ENCODE measurements around the gene CLDN24. TPM values are rescaled to one million over a fixed set of nuclear protein-coding genes. Genes with fewer than 3 reads are reported as not detected.
A peak's percentile ranks its signal among the peaks of the same experiment; 100 is the strongest.

CLDN24 gene
- total RNA-seq, 6 donors from 2014 or later: not detected

DNA sequence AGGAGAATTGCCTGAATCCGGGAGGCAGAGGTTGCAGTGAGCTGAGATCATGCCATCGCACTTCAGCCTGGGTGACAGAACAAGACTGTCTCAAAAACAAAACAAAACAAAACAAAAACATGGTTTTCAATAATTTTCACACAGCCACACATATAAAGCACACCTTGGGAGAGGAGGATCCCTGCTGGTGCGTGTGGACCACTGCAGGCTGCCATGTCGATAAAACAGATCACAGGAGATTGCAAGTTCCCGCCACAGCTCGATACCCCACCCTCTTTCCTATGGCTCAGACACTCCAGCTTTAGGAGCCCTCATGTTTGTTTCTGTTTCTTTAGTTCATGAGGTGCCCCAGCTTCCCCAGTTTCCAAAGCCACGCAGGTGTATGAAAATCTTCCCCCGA lies 31.3 kb upstream of the CLDN24 start:
- DNase-seq: no peak
- Histone ChIP-seq H3K9me3 (no peaks in the 10 kb centered on the region), H3K4me1 (no peaks in the 10 kb centered on the region), H3K4me3 (no peak overlapping the region), H3K27me3 (no peaks in the 10 kb centered on the region), H3K36me3 (no peaks in the 10 kb centered on the region), H3K27ac (no peak overlapping the region)
- TF ChIP-seq, protein P1, sequence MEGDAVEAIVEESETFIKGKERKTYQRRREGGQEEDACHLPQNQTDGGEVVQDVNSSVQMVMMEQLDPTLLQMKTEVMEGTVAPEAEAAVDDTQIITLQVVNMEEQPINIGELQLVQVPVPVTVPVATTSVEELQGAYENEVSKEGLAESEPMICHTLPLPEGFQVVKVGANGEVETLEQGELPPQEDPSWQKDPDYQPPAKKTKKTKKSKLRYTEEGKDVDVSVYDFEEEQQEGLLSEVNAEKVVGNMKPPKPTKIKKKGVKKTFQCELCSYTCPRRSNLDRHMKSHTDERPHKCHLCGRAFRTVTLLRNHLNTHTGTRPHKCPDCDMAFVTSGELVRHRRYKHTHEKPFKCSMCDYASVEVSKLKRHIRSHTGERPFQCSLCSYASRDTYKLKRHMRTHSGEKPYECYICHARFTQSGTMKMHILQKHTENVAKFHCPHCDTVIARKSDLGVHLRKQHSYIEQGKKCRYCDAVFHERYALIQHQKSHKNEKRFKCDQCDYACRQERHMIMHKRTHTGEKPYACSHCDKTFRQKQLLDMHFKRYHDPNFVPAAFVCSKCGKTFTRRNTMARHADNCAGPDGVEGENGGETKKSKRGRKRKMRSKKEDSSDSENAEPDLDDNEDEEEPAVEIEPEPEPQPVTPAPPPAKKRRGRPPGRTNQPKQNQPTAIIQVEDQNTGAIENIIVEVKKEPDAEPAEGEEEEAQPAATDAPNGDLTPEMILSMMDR (IDR thresholded peaks at IDR 0.05): no peak
- TF ChIP-seq POLR2AphosphoS5 (IDR thresholded peaks at IDR 0.05): no peak
- TF ChIP-seq POLR2A (IDR thresholded peaks at IDR 0.05): no peak
- no peak for TF ChIP-seq EP300 (IDR thresholded peaks at IDR 0.05)
- WGBS, 2 donors: 92% methylated on average over 8 of the region's 8 CpGs
- ATAC-seq (ENCODE audit: low FRiP score in 2 of 2): no peak

DNA sequence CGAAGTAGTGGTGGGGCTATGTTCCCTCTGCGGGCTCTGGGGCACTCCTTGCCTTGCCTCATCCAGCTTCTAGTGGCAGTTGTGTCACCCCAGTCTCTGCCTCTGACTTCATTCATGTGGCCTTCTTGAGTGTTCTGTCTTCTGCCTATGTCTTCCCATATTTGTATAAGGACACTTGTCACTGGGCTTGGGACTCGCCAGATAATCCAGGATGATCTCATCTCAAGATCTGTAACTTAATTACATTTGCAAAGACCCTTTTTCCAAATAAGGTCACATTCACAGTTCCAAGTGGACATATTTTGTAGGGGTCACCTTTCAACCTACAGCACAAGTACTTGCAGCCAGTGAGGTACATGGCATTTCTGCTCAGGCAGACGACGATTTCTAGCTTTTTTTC lies 30.3 kb upstream of the CLDN24 start:
- Histone ChIP-seq H3K4me1 (no peaks in the 10 kb centered on the region), H3K36me3 (no peaks in the 10 kb centered on the region), H3K27me3 (no peaks in the 10 kb centered on the region), H3K4me3 (no peak overlapping the region), H3K9me3 (no peaks in the 10 kb centered on the region), H3K27ac (no peak overlapping the region)
- DNase-seq (no peak), ATAC-seq (ENCODE audit: low FRiP score in 2 of 2) (no peak)
- no peak for TF ChIP-seq EP300 (IDR thresholded peaks at IDR 0.05)
- WGBS, 2 donors: 87 to 91% methylated on average over 5 of the region's 5 CpGs

DNA sequence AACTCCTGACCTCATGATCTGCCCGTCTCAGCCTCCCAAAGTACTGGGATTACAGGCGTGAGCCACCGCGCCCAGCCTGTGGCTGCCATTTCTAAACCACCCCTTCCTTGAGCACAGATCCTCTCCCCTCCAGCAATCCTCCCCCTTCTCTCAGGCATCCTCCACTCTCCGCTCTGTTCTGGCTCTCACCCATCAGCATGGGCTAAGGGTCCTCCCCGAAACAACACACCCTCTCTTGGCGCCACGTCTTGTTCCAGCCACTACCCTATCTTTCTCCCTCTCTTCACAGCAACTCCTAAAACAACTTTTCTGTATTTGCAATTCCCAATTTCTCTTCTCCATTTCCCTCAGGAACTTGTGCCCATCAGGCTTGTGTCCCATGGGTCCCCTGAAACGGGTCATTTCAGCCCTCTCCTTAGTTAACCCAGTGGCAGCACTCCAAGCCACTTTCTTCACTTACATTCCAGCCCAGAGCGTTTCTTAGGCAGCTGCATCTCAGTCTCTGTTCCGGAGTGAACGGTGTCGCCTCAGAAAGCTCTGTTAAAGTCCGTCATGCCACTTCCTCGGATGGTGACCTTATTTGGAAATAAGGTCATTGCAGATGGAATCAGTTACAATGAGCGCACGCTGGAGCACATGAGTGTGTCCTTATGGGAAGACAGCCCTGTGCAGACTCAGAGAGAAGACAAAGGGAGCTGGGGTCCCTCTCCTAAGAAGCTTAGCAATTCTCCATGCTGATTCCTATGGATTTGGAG lies 28.3 kb upstream of the CLDN24 start:
- DNase-seq (peak in 1 of 2 donors; percentile 15), ATAC-seq (ENCODE audit: low FRiP score in 2 of 2) (no peak)
- Histone ChIP-seq H3K27me3 (no peaks in the 10 kb centered on the region), H3K4me1 (no peaks in the 10 kb centered on the region), H3K27ac (no peak overlapping the region), H3K4me3 (no peak overlapping the region), H3K36me3 (no peaks in the 10 kb centered on the region), H3K9me3 (no peaks in the 10 kb centered on the region)
- no peak for TF ChIP-seq POLR2A (IDR thresholded peaks at IDR 0.05)
- TF ChIP-seq POLR2AphosphoS5 (IDR thresholded peaks at IDR 0.05): no peak
- TF ChIP-seq EP300 (IDR thresholded peaks at IDR 0.05): no peak
- TF ChIP-seq, protein P1 (IDR thresholded peaks at IDR 0.05): no peak
- 85 to 89% methylated on average over 17 of the region's 17 CpGs for WGBS, 2 donors

DNA sequence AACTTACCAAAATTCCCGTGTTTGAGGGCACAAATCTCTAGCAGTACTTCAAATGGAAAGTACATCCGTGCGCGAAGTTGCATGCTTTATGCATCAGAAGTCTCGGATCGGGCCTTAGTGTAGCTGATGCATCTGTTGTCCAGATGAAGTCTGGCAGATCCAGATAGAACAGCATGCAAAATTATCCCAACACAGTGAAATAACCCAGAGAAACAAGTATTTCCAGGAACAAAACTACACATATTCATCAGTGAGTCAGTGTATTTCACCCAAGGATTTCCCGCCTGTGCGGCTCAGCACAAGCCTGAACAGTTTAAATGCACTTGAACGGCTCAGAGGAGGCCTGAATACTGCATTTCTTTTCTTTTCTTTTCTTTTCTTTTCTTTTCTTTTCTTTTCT lies 27.4 kb upstream of the CLDN24 start:
- no peak overlapping the region for H3K4me3 ChIP-seq
- 93 to 95% methylated on average over 9 of the region's 9 CpGs for WGBS, 2 donors
- ATAC-seq (ENCODE audit: low FRiP score in 2 of 2) (no peak), DNase-seq (no peak)
- H3K27me3 ChIP-seq: no peaks in the 10 kb centered on the region
- no peak for TF ChIP-seq POLR2AphosphoS5 (IDR thresholded peaks at IDR 0.05)
- TF ChIP-seq EP300 (IDR thresholded peaks at IDR 0.05): no peak
- TF ChIP-seq, protein P1 (IDR thresholded peaks at IDR 0.05): no peak
- H3K4me1 ChIP-seq: no peaks in the 10 kb centered on the region
- no peak overlapping the region for H3K27ac ChIP-seq
- no peaks in the 10 kb centered on the region for H3K9me3 ChIP-seq
- H3K36me3 ChIP-seq: no peaks in the 10 kb centered on the region

DNA sequence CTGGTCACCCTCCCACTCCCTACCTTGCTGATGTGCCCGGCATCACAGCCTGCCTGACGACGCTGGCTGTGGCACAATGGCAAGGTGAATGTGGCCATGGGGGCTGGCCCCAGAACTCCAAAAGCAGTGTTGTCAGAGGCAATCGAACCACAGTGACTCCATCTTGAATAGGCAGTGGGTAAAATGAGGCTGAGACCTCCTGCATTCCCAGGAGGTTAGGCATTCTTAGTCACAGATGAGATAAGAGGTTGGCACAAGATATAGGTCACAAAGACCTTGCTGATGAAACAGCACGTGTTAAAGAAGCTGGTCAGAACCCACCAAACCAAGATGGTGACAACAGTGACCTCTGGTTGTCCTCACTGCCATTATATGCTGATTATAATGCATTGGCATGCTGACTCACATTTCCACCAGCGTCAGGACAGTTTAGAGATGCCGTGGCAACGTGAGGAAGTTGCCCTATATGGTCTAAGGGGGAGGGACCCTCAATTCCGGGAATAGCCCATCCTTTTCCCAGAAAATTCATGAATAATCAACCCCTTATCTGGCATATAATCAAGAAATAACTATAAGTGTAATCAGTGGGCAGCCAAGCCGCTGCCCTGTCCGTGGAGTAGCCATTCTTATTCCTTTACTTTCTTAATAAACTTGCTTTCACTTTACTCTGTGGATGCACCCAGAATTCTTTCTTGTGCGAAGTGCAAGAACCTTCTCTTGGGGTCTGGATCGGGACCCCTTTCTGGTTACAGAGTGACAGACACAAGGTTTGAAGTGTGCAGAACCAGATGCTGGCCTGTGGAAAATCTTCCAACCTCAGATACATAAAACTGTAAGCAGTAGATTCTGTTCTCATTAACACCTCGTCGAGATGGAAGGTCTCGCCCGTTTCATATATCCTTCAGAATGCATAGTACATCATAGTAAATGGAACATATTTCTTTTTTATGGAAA lies 26.8 kb upstream of the CLDN24 start:
- peak; percentile 31 to 32 for DNase-seq
- Histone ChIP-seq H3K4me1 (no peaks in the 10 kb centered on the region), H3K27me3 (no peaks in the 10 kb centered on the region), H3K36me3 (no peaks in the 10 kb centered on the region), H3K4me3 (peak overlapping the region in 1 of 4 donors; percentile 13), H3K9me3 (no peaks in the 10 kb centered on the region), H3K27ac (no peak overlapping the region)
- TF ChIP-seq, protein P1 (IDR thresholded peaks at IDR 0.05): no peak
- TF ChIP-seq EP300 (IDR thresholded peaks at IDR 0.05) (no peak), POLR2AphosphoS5 (IDR thresholded peaks at IDR 0.05) (no peak), POLR2A (IDR thresholded peaks at IDR 0.05) (no peak)
- ATAC-seq (ENCODE audit: low FRiP score in 2 of 2): peak in 1 of 2 donors; percentile 80
- 67 to 72% methylated on average over 16 to 17 of the region's 17 CpGs for WGBS, 2 donors

Measured in upper lobe of left lung (tissue), 6 donors.